T-helper 1 cell treated with Interleukin-12 subunit alpha and Interleukin-12 subunit beta and Interleukin-4 antibody, amounts not matched to agents 30 μg/mL and 1 μg/mL, for 36 hours (primary cell): ENCODE results near the gene MCF2L2.
"Not testable (repeated sequence)": the region's sequence is repeated elsewhere in the genome, so short reads cannot be mapped to it uniquely, and the experiment has no call there.

Source experiments
- H3K27ac Mint-ChIP-seq: one replicate; pipeline ENCODE4 v1.8.0; 2021; ENCODE audit warnings: mild to moderate bottlenecking, mixed read lengths
- H3K27me3 Mint-ChIP-seq: one replicate; pipeline ENCODE4 v1.8.0; 2021; ENCODE audit warnings: low read depth, mixed read lengths
- H3K36me3 Mint-ChIP-seq: one replicate; pipeline ENCODE4 v1.8.0; 2021; ENCODE audit warnings: low read depth, mixed read lengths
- H3K4me1 Mint-ChIP-seq: one replicate; pipeline ENCODE4 v1.8.0; 2021; ENCODE audit warnings: low read depth, mixed read lengths
- H3K4me3 Mint-ChIP-seq: one replicate; pipeline ENCODE4 v1.8.0; 2021; ENCODE audit warnings: mild to moderate bottlenecking, moderate library complexity, mixed read lengths
- H3K9me3 Mint-ChIP-seq: one replicate; pipeline ENCODE4 v1.8.0; 2021; ENCODE audit warnings: mixed read lengths

The MCF2L2 gene, protein sequence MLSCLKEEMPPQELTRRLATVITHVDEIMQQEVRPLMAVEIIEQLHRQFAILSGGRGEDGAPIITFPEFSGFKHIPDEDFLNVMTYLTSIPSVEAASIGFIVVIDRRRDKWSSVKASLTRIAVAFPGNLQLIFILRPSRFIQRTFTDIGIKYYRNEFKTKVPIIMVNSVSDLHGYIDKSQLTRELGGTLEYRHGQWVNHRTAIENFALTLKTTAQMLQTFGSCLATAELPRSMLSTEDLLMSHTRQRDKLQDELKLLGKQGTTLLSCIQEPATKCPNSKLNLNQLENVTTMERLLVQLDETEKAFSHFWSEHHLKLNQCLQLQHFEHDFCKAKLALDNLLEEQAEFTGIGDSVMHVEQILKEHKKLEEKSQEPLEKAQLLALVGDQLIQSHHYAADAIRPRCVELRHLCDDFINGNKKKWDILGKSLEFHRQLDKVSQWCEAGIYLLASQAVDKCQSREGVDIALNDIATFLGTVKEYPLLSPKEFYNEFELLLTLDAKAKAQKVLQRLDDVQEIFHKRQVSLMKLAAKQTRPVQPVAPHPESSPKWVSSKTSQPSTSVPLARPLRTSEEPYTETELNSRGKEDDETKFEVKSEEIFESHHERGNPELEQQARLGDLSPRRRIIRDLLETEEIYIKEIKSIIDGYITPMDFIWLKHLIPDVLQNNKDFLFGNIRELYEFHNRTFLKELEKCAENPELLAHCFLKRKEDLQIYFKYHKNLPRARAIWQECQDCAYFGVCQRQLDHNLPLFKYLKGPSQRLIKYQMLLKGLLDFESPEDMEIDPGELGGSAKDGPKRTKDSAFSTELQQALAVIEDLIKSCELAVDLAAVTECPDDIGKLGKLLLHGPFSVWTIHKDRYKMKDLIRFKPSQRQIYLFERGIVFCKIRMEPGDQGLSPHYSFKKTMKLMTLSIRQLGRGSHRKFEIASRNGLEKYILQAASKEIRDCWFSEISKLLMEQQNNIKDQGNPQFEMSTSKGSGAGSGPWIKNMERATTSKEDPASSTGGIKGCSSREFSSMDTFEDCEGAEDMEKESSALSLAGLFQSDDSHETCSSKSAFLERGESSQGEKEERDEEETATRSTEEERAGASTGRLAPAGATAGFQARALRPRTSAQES

DNA sequence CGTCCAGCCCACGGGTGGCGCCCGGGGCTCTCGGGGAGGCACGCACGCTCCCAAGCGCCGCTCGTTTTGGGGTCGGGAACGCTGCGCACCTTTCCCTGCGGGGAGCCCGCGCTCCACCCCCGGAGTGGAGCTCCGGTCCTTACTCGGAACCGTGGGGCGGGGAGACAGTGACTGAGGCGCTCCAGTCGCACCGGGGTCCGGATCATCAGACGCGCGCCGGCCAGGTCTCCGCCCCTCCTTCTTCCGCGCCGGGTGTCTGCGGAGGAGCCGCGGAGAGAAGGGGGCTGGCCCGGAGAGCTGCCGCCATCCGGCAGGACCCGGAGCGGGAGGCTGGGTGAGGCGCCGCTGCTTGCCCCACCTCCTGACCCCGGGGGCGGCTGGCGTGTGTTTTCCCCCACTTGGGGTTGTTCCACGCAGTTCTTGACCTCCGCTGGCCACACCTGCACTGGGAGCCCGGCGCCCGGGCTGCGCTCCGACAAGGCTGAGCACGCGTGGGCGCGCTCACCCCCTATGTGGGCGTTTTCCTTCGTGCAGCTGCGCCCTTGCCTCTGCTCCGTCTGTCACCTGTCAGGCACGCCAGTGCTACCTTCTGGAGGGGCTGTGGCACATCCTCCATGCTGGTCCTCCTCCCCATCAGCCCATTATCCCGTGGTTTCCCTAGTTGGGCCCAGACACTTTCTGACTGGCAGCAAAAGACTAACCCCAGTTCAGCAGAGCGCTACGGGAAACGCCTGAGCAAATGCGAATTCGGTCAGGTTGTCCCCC lies at the start of gene MCF2L2:
Gene MCF2L2 (minus strand): TSS at position 173 of the 765 bp plus-strand sequence. CDS start 642 bp downstream, outside the sequence.
- Mint-ChIP-seq H3K4me3 (peak within 1 kb of the TSS; percentile 88), H3K27me3 (peaks cover 5% of the 10 kb centered on the region), H3K9me3 (no peaks in the 10 kb centered on the region), H3K27ac (peak within 1 kb of the TSS; percentile 70), H3K36me3 (peaks cover 2% of the 10 kb centered on the region), H3K4me1 (peaks cover 18% of the 10 kb centered on the region)

DNA sequence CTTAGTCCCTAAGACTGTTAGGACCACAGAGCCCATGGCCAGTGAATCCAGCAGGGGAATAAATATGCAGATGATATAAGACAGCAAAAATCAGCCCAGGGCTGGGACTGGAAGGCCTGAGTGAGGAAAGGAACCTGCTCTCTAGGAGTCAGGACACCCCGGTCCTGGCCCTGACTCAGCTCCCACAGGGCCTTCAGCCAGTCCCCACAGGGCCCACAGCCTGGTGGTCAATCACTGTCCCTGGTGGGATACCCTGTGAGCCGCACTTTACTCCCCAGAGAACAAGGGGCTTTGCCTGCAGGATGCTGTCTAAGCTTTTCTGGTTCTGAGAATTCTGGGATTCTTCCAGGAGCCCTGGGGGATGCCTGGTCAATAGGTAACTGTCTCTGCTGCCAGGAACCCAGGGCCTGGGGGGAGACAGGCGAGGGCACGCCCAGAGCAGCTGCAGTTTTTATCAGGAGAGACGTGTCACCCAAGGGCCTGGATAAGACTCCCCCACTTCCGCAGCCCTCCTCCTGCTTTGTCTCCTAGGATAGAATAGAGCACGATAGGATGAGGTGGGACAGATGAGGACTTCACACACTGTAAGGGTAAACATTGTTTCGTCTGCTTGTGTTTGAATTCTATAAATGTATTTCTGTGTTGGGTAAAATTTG lies 49.5 kb upstream of the MCF2L2 start:
- Mint-ChIP-seq H3K4me3 (no peak overlapping the region), H3K9me3 (no peaks in the 10 kb centered on the region), H3K27me3 (peaks cover 3% of the 10 kb centered on the region), H3K36me3 (no peaks in the 10 kb centered on the region), H3K27ac (no peak overlapping the region), H3K4me1 (peaks cover 3% of the 10 kb centered on the region)

DNA sequence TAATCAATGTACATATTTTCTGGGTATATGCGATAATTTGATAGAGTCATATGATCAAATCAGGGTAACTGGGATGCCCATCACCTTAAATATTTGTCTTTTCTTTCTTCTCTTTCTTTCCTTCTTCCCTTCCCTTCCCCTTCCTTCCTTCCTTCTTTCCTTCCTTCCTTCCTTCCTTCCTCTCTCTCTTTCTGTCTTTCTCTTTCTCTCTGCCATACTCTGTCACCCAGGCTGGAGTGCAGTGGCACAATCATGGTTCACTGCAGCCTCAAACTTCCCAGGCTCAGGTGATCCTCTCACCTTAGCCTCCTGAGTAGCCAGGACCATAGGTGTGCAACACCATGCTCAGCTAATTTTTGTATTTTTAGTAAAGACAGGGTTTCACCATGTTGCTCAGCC lies 47.3 kb upstream of the MCF2L2 start:
- H3K4me3 Mint-ChIP-seq, H3K27me3 Mint-ChIP-seq, H3K36me3 Mint-ChIP-seq, H3K4me1 Mint-ChIP-seq, H3K27ac Mint-ChIP-seq, H3K9me3 Mint-ChIP-seq: not testable (repeated sequence)

DNA sequence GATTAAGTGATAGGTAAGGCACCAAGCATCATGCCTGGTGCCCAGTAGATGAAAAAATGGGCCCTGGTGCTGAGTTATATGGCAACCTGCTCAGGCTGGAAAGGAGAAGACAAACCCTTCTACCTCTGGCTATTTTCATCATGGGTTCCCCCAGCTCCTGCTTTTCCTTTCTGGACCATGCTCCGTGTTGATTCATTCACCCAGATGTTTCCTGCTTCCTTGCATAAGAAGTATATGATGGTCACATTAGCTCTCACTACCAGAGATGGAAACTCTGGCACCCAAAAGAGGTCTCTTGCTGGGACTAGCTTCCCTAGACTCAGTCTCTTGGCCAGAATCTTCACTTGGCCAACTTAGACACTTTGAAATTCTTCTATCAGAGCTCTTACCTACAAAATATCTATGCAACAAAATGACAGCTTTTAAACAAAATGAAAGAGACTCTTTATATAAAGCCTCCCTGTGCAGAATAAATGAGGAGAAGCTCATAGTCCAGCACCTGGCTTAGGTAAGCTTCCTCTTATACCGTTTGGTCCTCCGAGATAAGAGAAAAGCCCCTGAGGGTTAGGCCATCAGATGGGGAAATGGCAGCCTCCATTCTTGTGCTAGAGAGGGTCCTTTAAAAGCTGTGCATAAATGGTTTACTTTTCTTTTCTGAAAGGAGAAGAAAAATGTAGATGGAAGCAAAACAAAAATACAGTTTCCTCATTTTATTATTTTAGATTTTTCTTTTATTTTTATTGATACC lies 46.8 kb upstream of the MCF2L2 start:
- no peak overlapping the region for H3K27ac Mint-ChIP-seq
- H3K4me1 Mint-ChIP-seq, result no peaks in the 10 kb centered on the region
- H3K4me3 Mint-ChIP-seq, result no peak overlapping the region

DNA sequence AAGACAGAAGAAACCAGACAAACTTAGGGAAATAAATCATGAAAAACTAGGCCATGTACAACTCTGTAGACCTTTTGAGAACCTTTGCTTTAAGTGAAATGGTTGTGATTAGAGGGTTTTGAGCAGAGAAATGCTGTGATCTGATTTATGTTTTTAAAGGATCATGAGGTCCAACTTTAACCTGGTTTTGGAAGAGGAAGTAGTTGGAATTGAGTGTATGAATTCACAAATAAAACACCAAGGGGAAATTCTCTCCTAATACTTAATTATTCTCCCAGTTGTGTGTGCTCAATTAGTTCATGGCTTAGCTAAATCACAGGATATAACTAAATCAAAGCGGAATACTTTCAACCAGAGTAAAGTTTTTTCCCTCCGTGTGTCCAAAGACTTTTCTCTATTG lies 45.5 kb upstream of the MCF2L2 start:
- Mint-ChIP-seq H3K9me3 (no peaks in the 10 kb centered on the region), H3K27me3 (peaks cover 3% of the 10 kb centered on the region), H3K4me3 (no peak overlapping the region), H3K36me3 (no peaks in the 10 kb centered on the region), H3K4me1 (peaks cover 5% of the 10 kb centered on the region), H3K27ac (no peak overlapping the region)

More for the DNA sequence above, 46.8 kb upstream of the MCF2L2 start:
- no peaks in the 10 kb centered on the region for H3K9me3 Mint-ChIP-seq
- peaks cover 3% of the 10 kb centered on the region for H3K27me3 Mint-ChIP-seq
- H3K36me3 Mint-ChIP-seq, result no peaks in the 10 kb centered on the region

DNA sequence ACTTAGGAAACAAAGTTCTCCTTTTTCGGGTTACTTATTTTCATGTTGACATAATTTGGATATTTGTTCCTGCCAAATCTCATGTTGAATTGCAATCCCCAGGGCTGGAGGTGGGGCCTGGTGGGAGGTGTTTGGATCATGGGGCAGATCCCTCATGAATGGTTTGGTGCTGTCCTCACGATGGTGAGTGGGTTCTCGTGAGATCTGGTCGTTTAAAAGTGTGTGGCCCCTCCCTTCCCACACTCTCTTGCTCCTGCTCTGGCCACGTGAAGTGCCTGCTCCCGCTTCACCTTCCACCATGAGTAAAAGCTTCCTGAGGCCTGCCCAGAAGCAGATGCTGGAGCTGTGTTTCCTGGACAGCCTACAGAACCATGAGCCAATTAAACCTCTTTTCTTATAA lies 43.7 kb upstream of the MCF2L2 start:
- peaks cover 10% of the 10 kb centered on the region for H3K4me1 Mint-ChIP-seq
- no peaks in the 10 kb centered on the region for H3K9me3 Mint-ChIP-seq
- no peaks in the 10 kb centered on the region for H3K36me3 Mint-ChIP-seq
- peaks cover 3% of the 10 kb centered on the region for H3K27me3 Mint-ChIP-seq
- no peak overlapping the region for H3K27ac Mint-ChIP-seq
- H3K4me3 Mint-ChIP-seq, result no peak overlapping the region

DNA sequence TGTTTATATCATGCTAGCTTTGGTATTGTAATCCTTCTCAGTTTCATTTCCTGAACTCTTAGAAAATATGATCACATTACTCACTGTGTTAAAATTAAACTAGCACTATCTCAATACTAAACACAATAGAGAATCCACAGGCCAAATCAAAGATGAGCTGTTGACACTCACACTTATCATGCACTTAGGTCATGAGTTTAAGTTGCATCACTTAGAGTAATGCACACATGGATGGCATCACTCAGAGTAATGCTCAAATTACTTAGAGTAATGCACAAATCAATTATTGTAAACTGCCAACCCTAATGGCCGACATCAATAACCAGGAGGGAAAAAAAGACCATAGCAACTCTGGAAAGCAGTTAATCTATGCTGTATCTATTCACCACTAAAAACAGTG lies 40.0 kb upstream of the MCF2L2 start:
- Mint-ChIP-seq H3K27me3 (peaks cover 5% of the 10 kb centered on the region), H3K27ac (no peak overlapping the region), H3K4me1 (peaks cover 10% of the 10 kb centered on the region), H3K4me3 (no peak overlapping the region), H3K36me3 (no peaks in the 10 kb centered on the region), H3K9me3 (no peaks in the 10 kb centered on the region)

DNA sequence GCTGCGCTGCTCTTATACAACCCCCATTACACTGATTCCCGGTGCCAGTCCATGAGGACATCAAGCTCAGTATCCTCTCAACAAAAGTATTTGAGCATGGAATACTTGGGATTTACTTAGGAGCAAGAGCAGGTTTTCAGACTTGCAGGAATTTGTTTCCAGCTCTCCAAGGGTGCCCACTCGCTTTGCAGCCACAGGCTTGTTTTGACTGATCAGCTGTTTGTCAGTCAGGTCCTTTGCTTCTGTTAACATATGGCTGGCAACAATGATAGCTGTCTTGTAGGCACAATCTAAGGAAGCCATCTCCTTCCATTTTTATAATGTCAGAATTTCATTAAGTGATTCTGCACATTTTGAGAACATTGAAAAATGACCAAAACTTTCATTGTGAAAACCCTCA lies 38.2 kb upstream of the MCF2L2 start:
- peaks cover 11% of the 10 kb centered on the region for H3K27me3 Mint-ChIP-seq
- peaks cover 10% of the 10 kb centered on the region for H3K4me1 Mint-ChIP-seq
- H3K27ac Mint-ChIP-seq, result no peak overlapping the region
- H3K9me3 Mint-ChIP-seq, result no peaks in the 10 kb centered on the region
- H3K36me3 Mint-ChIP-seq, result no peaks in the 10 kb centered on the region
- no peak overlapping the region for H3K4me3 Mint-ChIP-seq

DNA sequence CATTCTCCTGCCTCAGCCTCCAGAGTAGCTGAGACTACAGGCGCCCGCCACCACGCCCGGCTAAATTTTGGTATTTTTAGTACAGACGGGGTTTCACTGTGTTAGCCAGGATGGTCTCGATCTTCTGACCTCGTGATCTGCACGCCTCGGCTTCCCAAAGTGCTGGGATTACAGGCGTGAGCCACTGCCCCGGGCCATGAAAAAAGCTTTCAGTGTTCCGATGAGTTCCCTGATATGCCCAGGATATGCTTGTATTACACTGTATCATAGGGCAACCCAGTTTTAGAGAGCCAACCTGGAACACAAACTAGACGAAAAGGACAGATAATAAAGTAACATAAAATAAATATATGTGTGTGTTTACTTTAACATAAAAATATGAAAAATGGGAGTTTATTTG lies 37.3 kb upstream of the MCF2L2 start:
- H3K9me3 Mint-ChIP-seq, H3K36me3 Mint-ChIP-seq, H3K4me1 Mint-ChIP-seq, H3K27ac Mint-ChIP-seq, H3K4me3 Mint-ChIP-seq: not testable (repeated sequence)
- peaks cover 11% of the 10 kb centered on the region for H3K27me3 Mint-ChIP-seq

DNA sequence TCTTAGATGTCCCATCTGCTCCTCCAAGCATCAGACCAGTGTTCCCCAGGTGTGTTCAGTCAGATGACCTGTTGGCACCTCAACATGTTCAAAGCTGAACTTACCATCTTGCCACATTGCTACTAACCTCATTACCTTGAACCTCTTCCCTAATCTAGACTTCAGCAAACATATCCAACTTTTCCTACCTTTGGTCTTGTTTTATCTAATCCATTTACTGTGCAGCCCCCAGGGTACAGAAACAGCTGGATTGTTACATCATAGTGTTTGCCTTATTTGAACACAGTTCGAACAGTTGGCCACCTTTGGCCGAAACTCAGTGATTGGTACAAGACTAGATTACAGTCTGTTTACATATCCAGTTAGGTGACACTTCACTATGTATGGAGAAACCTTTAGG lies 36.1 kb upstream of the MCF2L2 start:
- no peak overlapping the region for H3K4me3 Mint-ChIP-seq
- H3K27ac Mint-ChIP-seq, result no peak overlapping the region
- H3K27me3 Mint-ChIP-seq, result peaks cover 11% of the 10 kb centered on the region
- no peaks in the 10 kb centered on the region for H3K9me3 Mint-ChIP-seq
- peaks cover 9% of the 10 kb centered on the region for H3K4me1 Mint-ChIP-seq
- no peaks in the 10 kb centered on the region for H3K36me3 Mint-ChIP-seq

DNA sequence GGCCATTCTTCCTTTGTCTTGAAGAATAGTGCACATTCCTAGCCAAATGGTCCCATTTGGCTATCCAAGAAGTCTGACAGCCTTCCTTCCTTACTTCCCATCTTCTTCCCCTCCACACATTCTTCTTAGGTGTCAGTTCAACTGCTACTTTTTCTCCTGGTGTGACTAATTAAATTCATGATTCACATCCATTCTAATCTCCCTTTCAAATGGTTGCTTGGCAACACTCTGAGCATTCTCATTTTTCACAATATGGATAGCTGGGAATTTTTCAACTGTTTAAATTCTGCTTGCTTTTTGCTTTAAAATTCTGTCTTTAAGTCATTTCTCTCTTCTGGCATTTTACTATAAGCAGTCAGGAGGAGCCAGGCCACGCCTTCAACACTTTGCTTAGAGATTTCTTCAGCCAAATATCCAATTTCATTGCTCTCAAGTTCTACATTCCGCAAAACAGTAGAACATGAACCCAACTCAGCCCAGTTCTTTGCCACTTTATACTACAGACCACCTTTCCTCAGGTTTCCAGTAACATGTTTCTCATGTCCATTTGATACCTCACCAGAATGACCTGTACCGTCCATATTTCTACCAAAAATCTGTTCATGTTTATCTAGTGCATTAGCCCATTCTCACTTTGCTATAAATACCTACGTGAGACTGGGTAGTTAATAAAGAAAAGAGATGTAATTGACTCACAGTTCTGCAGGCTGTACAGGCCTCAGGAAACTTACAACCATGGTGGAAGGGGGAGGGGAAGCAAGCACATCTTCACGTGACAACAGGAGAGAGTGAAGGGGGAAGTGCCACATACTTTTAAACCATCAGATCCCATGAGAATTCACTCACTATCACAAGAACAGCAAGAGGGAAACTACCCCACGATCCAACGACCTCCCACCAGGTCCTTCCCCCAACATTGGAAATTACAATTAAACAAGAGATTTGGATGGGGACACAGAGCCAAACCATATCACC lies 31.9 kb upstream of the MCF2L2 start:
- no peak overlapping the region for H3K27ac Mint-ChIP-seq
- H3K4me1 Mint-ChIP-seq, result no peaks in the 10 kb centered on the region
- H3K27me3 Mint-ChIP-seq, result peaks cover 11% of the 10 kb centered on the region
- no peaks in the 10 kb centered on the region for H3K9me3 Mint-ChIP-seq
- peaks cover 3% of the 10 kb centered on the region for H3K36me3 Mint-ChIP-seq
- H3K4me3 Mint-ChIP-seq, result no peak overlapping the region

DNA sequence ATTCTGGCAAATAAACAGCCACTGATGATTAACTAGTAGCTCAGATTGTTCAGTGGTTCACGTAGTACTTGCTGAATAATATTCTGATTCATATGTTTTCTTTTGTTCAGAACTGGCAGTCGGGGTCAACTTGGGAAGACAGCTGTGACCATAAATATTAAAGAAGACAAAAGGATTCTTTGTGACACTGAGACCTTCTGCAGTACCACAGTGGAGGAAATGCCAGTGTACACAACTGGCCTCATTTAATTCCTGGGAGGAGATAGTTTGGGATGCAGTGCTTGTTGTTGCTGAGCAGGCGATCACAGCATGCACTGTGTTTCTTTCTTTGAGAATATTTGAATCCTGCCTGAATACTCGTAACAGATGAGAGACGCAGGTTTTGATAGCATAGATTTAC lies 26.7 kb upstream of the MCF2L2 start:
- peaks cover 17% of the 10 kb centered on the region for H3K36me3 Mint-ChIP-seq
- H3K4me1 Mint-ChIP-seq, result no peaks in the 10 kb centered on the region
- no peaks in the 10 kb centered on the region for H3K27me3 Mint-ChIP-seq
- H3K27ac Mint-ChIP-seq, result no peak overlapping the region
- H3K9me3 Mint-ChIP-seq, result no peaks in the 10 kb centered on the region
- no peak overlapping the region for H3K4me3 Mint-ChIP-seq
